PC-3 (cell line): ENCODE measurements around the gene TTLL4. TPM values are rescaled to one million over a fixed set of nuclear protein-coding genes. Genes with fewer than 3 reads are reported as not detected.

ENCODE experiments used
- ATAC-seq: fragments of 200-7000 bp; cut with Tn5 transposase; 2 replicates; pipeline ENCODE4 v1.9.1; 2020; ENCODE audit warnings: mild to moderate bottlenecking, moderate library complexity
- BruUV-seq: library from RNA; stranded (reverse); fragments of 400-500 nt; replicated peaks from 2 replicates; lab custom pipeline; 2021; lab: Mats Ljungman, UMichigan
- CTCF ChIA-PET: fragments of 300-600 bp; sonication (Branson Sonifier 250); formaldehyde crosslinking; loops from one replicate; lab custom pipeline; 2022; ENCODE audit warnings: antibody characterized with exemption; lab: Charles Lee
- POLR2A ChIA-PET: fragments of 300-600 bp; sonication (Branson Sonifier 250); formaldehyde crosslinking; loops from one replicate; lab custom pipeline; 2022; ENCODE audit warnings: antibody characterized with exemption; ENCODE audit not compliant: unreplicated experiment; lab: Charles Lee
- DNase-seq: peaks from one replicate; pipeline ENCODE4 v3.0.0-alpha.2; 2015
- H2AFZ ChIP-seq: fragments of 300-600 bp; sonication (generic); 2 replicates; pipeline ENCODE4 v1.6.0; 2016; ENCODE audit warnings: antibody characterized with exemption, low read length
- H3F3A ChIP-seq: fragments of 300-600 bp; sonication (generic); one replicate; pipeline ENCODE4 v1.6.0; 2017; ENCODE audit warnings: antibody characterized with exemption, low read length, control low read depth, mild to moderate bottlenecking; ENCODE audit not compliant: unreplicated experiment
- H3K27ac ChIP-seq: fragments of 300-600 bp; sonication (generic); 2 replicates; pipeline ENCODE4 v1.5.1; 2016; ENCODE audit warnings: mild to moderate bottlenecking, low read length
- H3K27me3 ChIP-seq: fragments of 300-600 bp; sonication (generic); 2 replicates; pipeline ENCODE4 v1.6.1; 2016; ENCODE audit warnings: low read length, mixed read lengths
- H3K36me3 ChIP-seq: fragments of 300-600 bp; sonication (generic); 2 replicates; pipeline ENCODE4 v1.6.1; 2016; ENCODE audit warnings: low read depth, mixed run types, low read length, mixed read lengths
- H3K4me1 ChIP-seq: fragments of 300-600 bp; sonication (generic); 2 replicates; pipeline ENCODE4 v1.5.1; 2016; ENCODE audit warnings: low read length; ENCODE audit not compliant: insufficient read depth
- H3K4me2 ChIP-seq: fragments of 300-600 bp; sonication (generic); 2 replicates; pipeline ENCODE4 v1.6.0; 2016; ENCODE audit warnings: low read length
- H3K4me3 ChIP-seq: fragments of 300-600 bp; sonication (generic); 2 replicates; pipeline ENCODE4 v1.5.1; 2016; ENCODE audit warnings: mild to moderate bottlenecking, low read length, mixed read lengths
- H3K79me2 ChIP-seq: fragments of 300-600 bp; sonication (generic); 2 replicates; pipeline ENCODE4 v1.6.1; 2017; ENCODE audit warnings: low read length, mixed read lengths
- H3K9ac ChIP-seq: fragments of 300-600 bp; sonication (generic); 2 replicates; pipeline ENCODE4 v1.6.0; 2016; ENCODE audit warnings: mild to moderate bottlenecking, low read length
- H3K9me2 ChIP-seq: fragments of 300-600 bp; sonication (generic); replicated peaks from 2 replicates; pipeline ENCODE4 v1.6.1; 2016; ENCODE audit warnings: mixed run types, low read length, mixed read lengths
- H3K9me3 ChIP-seq: fragments of 300-600 bp; sonication (generic); 2 replicates; pipeline ENCODE4 v1.6.1; 2016; ENCODE audit warnings: low read length, mixed read lengths
- H4K20me1 ChIP-seq: fragments of 300-600 bp; sonication (generic); 2 replicates; pipeline ENCODE4 v1.6.1; 2016; ENCODE audit warnings: low read length, mixed read lengths
- EZH2 ChIP-seq: fragments of 300-600 bp; sonication (generic); IDR thresholded peaks from one replicate; pipeline ENCODE4 v1.6.1; 2017; ENCODE audit warnings: antibody characterized with exemption, mild to moderate bottlenecking, low read length; ENCODE audit not compliant: unreplicated experiment
- EZH2phosphoT487 ChIP-seq: fragments of 300-600 bp; sonication (generic); IDR thresholded peaks from 2 replicates; pipeline ENCODE4 v1.6.1; 2018; ENCODE audit warnings: mild to moderate bottlenecking, antibody characterized with exemption, low read length, borderline replicate concordance
- intact Hi-C: fragments of 100-400 bp; cut with micrococcal nuclease; formaldehyde crosslinking; loops from 2 replicates; pipeline ENCODE4 v1.9.0; 2023
- total RNA-seq: library from RNA; depleted of rRNA; stranded (reverse); fragments of >200 nt; gene quantifications from 2 replicates; pipeline ENCODE4 v1.2.3, GENCODE V29; 2014
- TF ChIP-seq, protein P1 (sequence below): fragments of 300-600 bp; sonication (generic); conservative IDR thresholded peaks from 2 replicates; pipeline ENCODE4 v1.5.1; 2017; ENCODE audit warnings: antibody characterized with exemption, low read depth, mild to moderate bottlenecking, low read length

TTLL4 gene
- total RNA-seq, 1 experiment from 2014 or later = 21.0 TPM

GRCh38 chr2:218662827-218663226 is 47.8 kb upstream of the TTLL4 start:
- H3K27me3 ChIP-seq = no peaks in the 10 kb centered on the region
- H4K20me1 ChIP-seq = no peaks in the 10 kb centered on the region
- DNase-seq = no peak
- no TSS peak for BruUV-seq
- no peak overlapping the region for H3K4me3 ChIP-seq
- no peaks in the 10 kb centered on the region for H3K9me2 ChIP-seq
- no peaks in the 10 kb centered on the region for H3F3A ChIP-seq
- POLR2A ChIA-PET = no interaction called here
- TF ChIP-seq, protein P1, sequence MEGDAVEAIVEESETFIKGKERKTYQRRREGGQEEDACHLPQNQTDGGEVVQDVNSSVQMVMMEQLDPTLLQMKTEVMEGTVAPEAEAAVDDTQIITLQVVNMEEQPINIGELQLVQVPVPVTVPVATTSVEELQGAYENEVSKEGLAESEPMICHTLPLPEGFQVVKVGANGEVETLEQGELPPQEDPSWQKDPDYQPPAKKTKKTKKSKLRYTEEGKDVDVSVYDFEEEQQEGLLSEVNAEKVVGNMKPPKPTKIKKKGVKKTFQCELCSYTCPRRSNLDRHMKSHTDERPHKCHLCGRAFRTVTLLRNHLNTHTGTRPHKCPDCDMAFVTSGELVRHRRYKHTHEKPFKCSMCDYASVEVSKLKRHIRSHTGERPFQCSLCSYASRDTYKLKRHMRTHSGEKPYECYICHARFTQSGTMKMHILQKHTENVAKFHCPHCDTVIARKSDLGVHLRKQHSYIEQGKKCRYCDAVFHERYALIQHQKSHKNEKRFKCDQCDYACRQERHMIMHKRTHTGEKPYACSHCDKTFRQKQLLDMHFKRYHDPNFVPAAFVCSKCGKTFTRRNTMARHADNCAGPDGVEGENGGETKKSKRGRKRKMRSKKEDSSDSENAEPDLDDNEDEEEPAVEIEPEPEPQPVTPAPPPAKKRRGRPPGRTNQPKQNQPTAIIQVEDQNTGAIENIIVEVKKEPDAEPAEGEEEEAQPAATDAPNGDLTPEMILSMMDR = no peak
- no peak for TF ChIP-seq EZH2
- no peak for TF ChIP-seq EZH2phosphoT487
- no peaks in the 10 kb centered on the region for H3K9me3 ChIP-seq
- CTCF ChIA-PET = no interaction called here
- H3K36me3 ChIP-seq = peaks cover 36% of the 10 kb centered on the region
- intact Hi-C loops = no loop called here
- no peak overlapping the region for H3K9ac ChIP-seq
- H3K4me1 ChIP-seq = peaks cover 18% of the 10 kb centered on the region
- H3K79me2 ChIP-seq = peaks cover 34% of the 10 kb centered on the region
- H3K4me2 ChIP-seq = no peak overlapping the region
- H3K27ac ChIP-seq = no peak overlapping the region
- H2AFZ ChIP-seq = no peak overlapping the region
- no peak for ATAC-seq

DNA sequence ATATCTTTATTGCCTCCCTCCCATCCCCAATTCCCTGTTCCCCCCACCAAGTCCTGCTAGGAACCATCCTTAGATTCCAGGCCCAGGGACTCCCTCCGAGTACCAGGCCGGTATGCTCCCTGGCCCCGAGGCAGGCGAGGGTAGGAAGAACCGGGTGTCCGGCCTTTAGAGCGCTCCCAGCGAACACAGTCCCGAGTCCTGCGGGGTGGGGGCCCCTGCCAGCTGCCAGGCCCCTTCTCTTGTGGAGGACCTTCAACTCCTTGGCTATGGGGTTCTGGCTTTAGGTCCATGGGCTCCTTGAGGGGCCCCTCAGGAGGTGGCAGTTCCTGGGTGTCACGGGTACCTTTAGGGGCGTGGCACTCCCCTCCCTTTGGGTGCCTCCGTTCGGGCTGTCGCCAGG is 46.7 kb upstream of the TTLL4 start:
- BruUV-seq = no TSS peak
- no peaks in the 10 kb centered on the region for H3F3A ChIP-seq
- H3K9me3 ChIP-seq = no peaks in the 10 kb centered on the region
- no peaks in the 10 kb centered on the region for H3K9me2 ChIP-seq
- intact Hi-C loops = no loop called here
- no peak overlapping the region for H3K9ac ChIP-seq
- H3K4me2 ChIP-seq = no peak overlapping the region
- no peaks in the 10 kb centered on the region for H3K27me3 ChIP-seq
- DNase-seq (no peak), ATAC-seq (no peak)
- no peak overlapping the region for H3K27ac ChIP-seq
- ChIA-PET CTCF (no interaction called here), POLR2A (no interaction called here)
- H2AFZ ChIP-seq = no peak overlapping the region
- H3K4me1 ChIP-seq = peaks cover 11% of the 10 kb centered on the region
- peaks cover 28% of the 10 kb centered on the region for H3K79me2 ChIP-seq
- TF ChIP-seq EZH2 (no peak), EZH2phosphoT487 (no peak)
- TF ChIP-seq, protein P1 = no peak
- H3K4me3 ChIP-seq = no peak overlapping the region
- H3K36me3 ChIP-seq = peaks cover 38% of the 10 kb centered on the region
- no peaks in the 10 kb centered on the region for H4K20me1 ChIP-seq

DNA sequence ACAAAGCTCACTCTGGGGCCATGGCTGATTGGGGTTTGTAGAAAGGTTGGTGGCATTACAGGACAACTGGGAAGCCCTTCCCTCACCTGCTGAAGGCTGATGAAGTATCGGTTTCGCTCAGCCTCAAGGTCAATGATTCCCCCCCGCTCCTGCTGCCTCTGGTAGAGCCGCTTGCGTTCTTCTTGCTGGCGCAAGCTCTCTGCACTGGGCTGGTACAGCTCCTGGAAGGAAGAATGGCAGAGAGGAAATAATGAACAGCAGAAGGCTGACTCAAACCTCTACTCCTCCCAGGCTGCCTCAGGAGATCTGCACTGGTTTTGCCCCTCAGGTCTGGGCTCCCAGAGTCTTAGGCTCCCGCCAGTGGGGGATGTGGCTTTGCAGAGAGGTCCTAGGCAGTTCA is 46.0 kb upstream of the TTLL4 start:
- BruUV-seq = no TSS peak

More for the DNA sequence above, 46.0 kb upstream of the TTLL4 start:
- H3F3A ChIP-seq = no peaks in the 10 kb centered on the region
- H3K4me3 ChIP-seq = no peak overlapping the region
- ChIA-PET POLR2A (no interaction called here), CTCF (no interaction called here)
- intact Hi-C loops = no loop called here
- peaks cover 29% of the 10 kb centered on the region for H3K79me2 ChIP-seq
- H3K9ac ChIP-seq = no peak overlapping the region
- DNase-seq = no peak
- H3K9me3 ChIP-seq = no peaks in the 10 kb centered on the region
- H3K27me3 ChIP-seq = no peaks in the 10 kb centered on the region
- no peak for ATAC-seq
- H4K20me1 ChIP-seq = no peaks in the 10 kb centered on the region
- H2AFZ ChIP-seq = no peak overlapping the region
- no peaks in the 10 kb centered on the region for H3K9me2 ChIP-seq
- H3K4me1 ChIP-seq = peaks cover 11% of the 10 kb centered on the region
- TF ChIP-seq EZH2 (no peak), EZH2phosphoT487 (no peak)
- TF ChIP-seq, protein P1 = no peak
- H3K36me3 ChIP-seq = peaks cover 38% of the 10 kb centered on the region
- H3K27ac ChIP-seq = no peak overlapping the region
- no peak overlapping the region for H3K4me2 ChIP-seq
